H1 (cell line): ENCODE results near the gene FADS6.

ENCODE experiments used
- EP300 ChIP-seq, 2 experiments: IDR thresholded peaks; 1 replicate in 1 of 2; 2 replicates in 1 of 2; pipeline ENCODE4 v1.6.1; 2011 to 2012; ENCODE audit warnings: low read depth in 2 of 2, low read length in 2 of 2, mild to moderate bottlenecking in 2 of 2, borderline replicate concordance in 1 of 2, inconsistent platforms in 1 of 2, moderate library complexity in 1 of 2
- TF ChIP-seq, protein P1 (sequence below), 3 experiments: IDR thresholded peaks; 1 replicate in 2 of 3; 2 replicates in 1 of 3; pipeline versions ENCODE4 v1.5.1 to v1.6.1; 2011; ENCODE audit warnings: low read length in 3 of 3, mild to moderate bottlenecking in 3 of 3, inconsistent platforms in 2 of 3, low read depth in 1 of 3, moderate library complexity in 1 of 3; ENCODE audit not compliant: insufficient read depth in 1 of 3; ENCODE audit errors: control extremely low read depth in 1 of 3

DNA sequence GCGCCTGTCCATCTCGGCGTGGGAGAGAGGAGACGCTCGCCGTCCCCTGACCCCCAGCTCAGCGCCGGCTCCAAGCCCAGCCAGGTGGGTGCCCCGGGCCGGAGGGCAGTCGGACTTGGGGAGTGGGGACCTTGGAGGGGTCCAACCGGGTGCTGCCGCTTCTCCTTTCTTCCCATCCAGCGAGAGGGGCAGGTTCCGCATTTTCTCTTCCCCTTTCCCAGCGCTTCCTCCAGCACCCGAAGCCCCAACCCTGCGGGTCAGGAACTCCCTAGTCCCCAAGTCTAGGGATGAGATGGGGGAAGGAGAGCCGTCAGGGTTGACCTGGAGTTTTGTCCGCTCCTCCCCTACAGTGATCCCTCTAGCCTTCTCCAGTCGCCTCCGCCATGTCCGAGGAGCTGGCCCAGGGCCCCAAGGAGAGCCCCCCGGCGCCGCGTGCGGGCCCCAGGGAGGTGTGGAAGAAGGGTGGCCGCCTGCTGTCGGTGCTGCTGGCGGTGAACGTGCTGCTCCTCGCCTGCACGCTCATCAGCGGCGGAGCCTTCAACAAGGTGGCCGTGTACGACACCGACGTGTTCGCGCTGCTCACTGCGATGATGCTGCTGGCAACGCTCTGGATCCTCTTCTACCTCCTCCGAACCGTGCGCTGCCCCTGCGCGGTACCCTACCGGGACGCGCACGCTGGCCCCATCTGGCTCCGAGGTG, 31.0 kb upstream of the FADS6 start, which contains the start of gene OTOP2:
- TF ChIP-seq, protein P1, sequence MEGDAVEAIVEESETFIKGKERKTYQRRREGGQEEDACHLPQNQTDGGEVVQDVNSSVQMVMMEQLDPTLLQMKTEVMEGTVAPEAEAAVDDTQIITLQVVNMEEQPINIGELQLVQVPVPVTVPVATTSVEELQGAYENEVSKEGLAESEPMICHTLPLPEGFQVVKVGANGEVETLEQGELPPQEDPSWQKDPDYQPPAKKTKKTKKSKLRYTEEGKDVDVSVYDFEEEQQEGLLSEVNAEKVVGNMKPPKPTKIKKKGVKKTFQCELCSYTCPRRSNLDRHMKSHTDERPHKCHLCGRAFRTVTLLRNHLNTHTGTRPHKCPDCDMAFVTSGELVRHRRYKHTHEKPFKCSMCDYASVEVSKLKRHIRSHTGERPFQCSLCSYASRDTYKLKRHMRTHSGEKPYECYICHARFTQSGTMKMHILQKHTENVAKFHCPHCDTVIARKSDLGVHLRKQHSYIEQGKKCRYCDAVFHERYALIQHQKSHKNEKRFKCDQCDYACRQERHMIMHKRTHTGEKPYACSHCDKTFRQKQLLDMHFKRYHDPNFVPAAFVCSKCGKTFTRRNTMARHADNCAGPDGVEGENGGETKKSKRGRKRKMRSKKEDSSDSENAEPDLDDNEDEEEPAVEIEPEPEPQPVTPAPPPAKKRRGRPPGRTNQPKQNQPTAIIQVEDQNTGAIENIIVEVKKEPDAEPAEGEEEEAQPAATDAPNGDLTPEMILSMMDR (IDR thresholded peaks at IDR 0.05; ENCODE audit: control extremely low read depth in 1 of 3, insufficient read depth in 1 of 3, low read depth in 1 of 3, low read length in 3 of 3), result no peak
- no peak for TF ChIP-seq EP300 (IDR thresholded peaks at IDR 0.05; ENCODE audit: borderline replicate concordance in 1 of 2, low read depth in 2 of 2, low read length in 2 of 2)
